ENCODE measurements around the gene NEGR1.

GRCh38 chr1:71623888-71624287 is 658.5 kb downstream of the NEGR1 start:
- TF ChIP-seq CTCF (IDR thresholded peaks at IDR 0.05) (no peak), POLR2A (IDR thresholded peaks at IDR 0.05) (no peak), POLR2AphosphoS5 (IDR thresholded peaks at IDR 0.05) (no peak)

All from upper lobe of left lung (tissue), 4 donors.